Skeletal muscle satellite cell (primary cell): ENCODE results near the gene ZBTB44.
"Not testable (repeated sequence)": the region's sequence is repeated elsewhere in the genome, so short reads cannot be mapped to it uniquely, and the experiment has no call there.

Experiments
- H3K27me3 ChIP-seq: 2 replicates; pipeline ENCODE4 v1.7.0; 2013; ENCODE audit warnings: low read length; ENCODE audit not compliant: control insufficient read depth, insufficient read depth
- H3K36me3 ChIP-seq: 2 replicates; pipeline ENCODE4 v1.7.0; 2013; ENCODE audit warnings: mild to moderate bottlenecking, control low read depth, low read length; ENCODE audit not compliant: insufficient read depth
- H3K4me1 ChIP-seq: 2 replicates; pipeline ENCODE4 v1.7.0; 2013; ENCODE audit warnings: low read length; ENCODE audit not compliant: control insufficient read depth, insufficient read depth
- H3K4me2 ChIP-seq: 2 replicates; pipeline ENCODE4 v1.7.0; 2013; ENCODE audit warnings: mild to moderate bottlenecking, low read length
- H3K4me3 ChIP-seq: 2 replicates; pipeline ENCODE4 v1.7.0; 2013; ENCODE audit warnings: low read length
- H3K9ac ChIP-seq: 2 replicates; pipeline ENCODE4 v1.7.0; 2013; ENCODE audit warnings: mild to moderate bottlenecking, low read depth, low read length, moderate library complexity
- H3K9me3 ChIP-seq: replicated peaks from 2 replicates; pipeline ENCODE4 v1.7.0; 2013; ENCODE audit warnings: mild to moderate bottlenecking, control low read depth, low read length

The ZBTB44 gene

DNA sequence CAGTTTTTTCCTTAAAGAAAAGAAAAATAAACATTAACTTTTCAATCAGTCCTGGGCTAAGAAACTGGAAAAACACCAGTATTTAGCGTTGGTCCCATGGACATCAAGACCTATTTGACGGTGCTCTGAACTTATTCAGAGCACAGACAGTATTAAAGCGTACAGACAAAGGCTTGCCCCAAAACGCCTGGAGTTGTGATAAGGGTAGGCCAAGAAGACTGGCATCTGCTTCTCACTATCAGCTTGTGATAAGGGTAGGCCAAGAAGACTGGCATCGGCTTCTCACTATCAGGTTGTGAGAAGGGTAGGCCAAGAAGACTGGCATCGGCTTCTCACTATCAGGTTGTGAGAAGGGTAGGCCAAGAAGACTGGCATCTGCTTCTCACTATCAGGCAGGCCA, 69.3 kb downstream of the ZBTB44 start:
- H3K27me3 ChIP-seq, H3K9ac ChIP-seq, H3K4me2 ChIP-seq, H3K4me3 ChIP-seq, H3K36me3 ChIP-seq, H3K4me1 ChIP-seq, H3K9me3 ChIP-seq: not testable (repeated sequence)

GRCh38 chr11:130244848-130245247, 69.9 kb downstream of the ZBTB44 start:
- H3K27me3 ChIP-seq: no peaks in the 10 kb centered on the region
- H3K4me2 ChIP-seq: no peak overlapping the region
- H3K9me3 ChIP-seq: no peaks in the 10 kb centered on the region
- H3K4me1 ChIP-seq: peaks cover 5% of the 10 kb centered on the region
- no peaks in the 10 kb centered on the region for H3K36me3 ChIP-seq
- H3K4me3 ChIP-seq: no peak overlapping the region
- H3K9ac ChIP-seq: no peak overlapping the region

DNA sequence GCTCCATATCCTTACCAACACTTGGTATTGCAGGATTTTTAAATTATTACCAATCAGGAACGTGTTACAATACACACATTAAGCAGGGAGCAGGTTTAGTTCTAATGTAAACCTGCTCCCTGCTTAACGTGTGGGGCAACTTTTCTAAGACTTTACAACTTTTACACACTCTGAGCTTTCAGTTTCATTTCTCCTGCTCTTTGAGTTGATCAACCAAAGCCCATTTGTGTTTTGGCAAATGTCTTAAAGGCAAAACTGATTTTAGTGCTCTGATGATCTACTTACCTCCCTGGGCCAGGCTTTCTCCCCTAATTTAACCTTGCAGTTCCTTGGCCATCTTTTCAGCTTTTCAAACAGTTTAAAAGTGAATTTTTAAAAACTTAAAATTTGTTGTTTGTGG, 70.9 kb downstream of the ZBTB44 start:
- Histone ChIP-seq H3K4me2 (no peak overlapping the region), H3K4me3 (no peak overlapping the region), H3K4me1 (peaks cover 5% of the 10 kb centered on the region), H3K27me3 (no peaks in the 10 kb centered on the region), H3K9me3 (no peaks in the 10 kb centered on the region), H3K36me3 (no peaks in the 10 kb centered on the region), H3K9ac (no peak overlapping the region)

GRCh38 chr11:130241713-130242112, 73.0 kb downstream of the ZBTB44 start:
- Histone ChIP-seq H3K9me3 (no peaks in the 10 kb centered on the region), H3K4me1 (no peaks in the 10 kb centered on the region), H3K27me3 (no peaks in the 10 kb centered on the region), H3K36me3 (peaks cover 3% of the 10 kb centered on the region), H3K4me2 (no peak overlapping the region), H3K4me3 (no peak overlapping the region), H3K9ac (no peak overlapping the region)

DNA sequence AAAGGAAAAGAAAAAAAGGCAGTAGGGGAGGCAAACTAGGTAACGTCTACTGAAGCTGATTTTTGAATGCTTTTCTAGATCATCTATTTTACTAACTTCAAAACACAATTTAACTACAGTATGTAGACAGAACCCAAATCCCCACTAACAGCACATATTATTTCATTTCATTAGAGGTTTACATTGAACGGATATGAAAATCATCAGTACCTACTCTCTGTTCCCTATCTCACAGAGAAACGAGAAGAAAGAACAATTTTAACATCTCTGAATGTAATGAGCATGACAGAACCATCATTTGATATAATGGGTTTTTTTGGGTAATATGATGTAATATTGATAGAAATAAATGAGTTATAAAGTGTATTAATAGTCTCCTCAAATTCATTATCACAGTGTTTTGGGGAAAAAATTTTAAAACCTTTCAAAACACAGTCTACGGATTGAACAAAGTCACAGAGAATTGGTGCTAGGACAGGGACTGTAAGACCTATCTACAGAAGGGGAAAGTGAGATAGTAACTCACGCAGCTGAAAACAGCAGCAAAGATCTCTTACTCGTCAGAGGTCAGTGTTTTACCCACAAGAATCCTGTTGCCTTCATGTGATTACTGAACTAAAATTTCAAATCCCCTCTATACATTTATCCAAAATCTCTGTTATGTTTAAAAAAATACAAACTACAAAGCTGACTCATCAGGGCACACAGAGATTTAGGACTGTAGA, 77.3 kb downstream of the ZBTB44 start:
- no peaks in the 10 kb centered on the region for H3K27me3 ChIP-seq
- no peak overlapping the region for H3K9ac ChIP-seq
- H3K4me3 ChIP-seq: no peak overlapping the region
- H3K4me1 ChIP-seq: no peaks in the 10 kb centered on the region
- no peaks in the 10 kb centered on the region for H3K9me3 ChIP-seq
- H3K4me2 ChIP-seq: no peak overlapping the region
- H3K36me3 ChIP-seq: peaks cover 3% of the 10 kb centered on the region

DNA sequence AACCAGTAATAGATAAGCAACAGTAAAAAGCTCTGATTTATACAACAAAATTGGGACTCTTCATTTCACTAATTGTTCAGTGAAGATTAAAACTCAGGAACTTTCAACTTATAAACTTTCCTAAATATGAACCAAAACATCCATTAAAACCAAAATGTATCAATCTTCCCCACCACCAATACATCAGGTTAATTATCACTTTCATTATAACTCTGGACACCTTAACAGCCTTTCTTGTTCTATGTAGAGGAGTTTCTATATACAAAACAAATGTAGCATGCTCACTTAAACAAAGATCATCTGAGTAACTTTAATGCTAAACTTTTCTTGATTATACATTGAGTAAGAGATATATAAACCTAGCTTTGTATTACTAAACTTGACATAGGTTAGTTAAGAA, 80.4 kb downstream of the ZBTB44 start:
- Histone ChIP-seq H3K36me3 (peaks cover 3% of the 10 kb centered on the region), H3K4me3 (no peak overlapping the region), H3K4me2 (no peak overlapping the region), H3K4me1 (no peaks in the 10 kb centered on the region), H3K9me3 (no peaks in the 10 kb centered on the region), H3K9ac (no peak overlapping the region), H3K27me3 (no peaks in the 10 kb centered on the region)

- not testable (repeated sequence) for H3K4me1 ChIP-seq, H3K36me3 ChIP-seq, H3K27me3 ChIP-seq, H3K9me3 ChIP-seq, H3K9ac ChIP-seq, H3K4me2 ChIP-seq, H3K4me3 ChIP-seq
Measured at GRCh38 chr11:130233888-130234287, 80.8 kb downstream of the ZBTB44 start.

GRCh38 chr11:130233486-130233885, 81.2 kb downstream of the ZBTB44 start:
- not testable (repeated sequence) for H3K9me3 ChIP-seq, H3K4me3 ChIP-seq, H3K4me2 ChIP-seq, H3K9ac ChIP-seq, H3K27me3 ChIP-seq, H3K36me3 ChIP-seq, H3K4me1 ChIP-seq

- Histone ChIP-seq H3K27me3 (no peaks in the 10 kb centered on the region), H3K4me2 (no peak overlapping the region), H3K36me3 (no peaks in the 10 kb centered on the region), H3K4me1 (no peaks in the 10 kb centered on the region), H3K9ac (no peak overlapping the region), H3K4me3 (no peak overlapping the region), H3K9me3 (no peaks in the 10 kb centered on the region)
Measured at GRCh38 chr11:130227373-130227772, 87.3 kb downstream of the ZBTB44 start.

- Histone ChIP-seq H3K27me3 (peaks cover 8% of the 10 kb centered on the region), H3K4me3 (no peak overlapping the region), H3K4me2 (no peak overlapping the region)
Measured at GRCh38 chr11:130223291-130223971, 91.3 kb downstream of the ZBTB44 start.

DNA sequence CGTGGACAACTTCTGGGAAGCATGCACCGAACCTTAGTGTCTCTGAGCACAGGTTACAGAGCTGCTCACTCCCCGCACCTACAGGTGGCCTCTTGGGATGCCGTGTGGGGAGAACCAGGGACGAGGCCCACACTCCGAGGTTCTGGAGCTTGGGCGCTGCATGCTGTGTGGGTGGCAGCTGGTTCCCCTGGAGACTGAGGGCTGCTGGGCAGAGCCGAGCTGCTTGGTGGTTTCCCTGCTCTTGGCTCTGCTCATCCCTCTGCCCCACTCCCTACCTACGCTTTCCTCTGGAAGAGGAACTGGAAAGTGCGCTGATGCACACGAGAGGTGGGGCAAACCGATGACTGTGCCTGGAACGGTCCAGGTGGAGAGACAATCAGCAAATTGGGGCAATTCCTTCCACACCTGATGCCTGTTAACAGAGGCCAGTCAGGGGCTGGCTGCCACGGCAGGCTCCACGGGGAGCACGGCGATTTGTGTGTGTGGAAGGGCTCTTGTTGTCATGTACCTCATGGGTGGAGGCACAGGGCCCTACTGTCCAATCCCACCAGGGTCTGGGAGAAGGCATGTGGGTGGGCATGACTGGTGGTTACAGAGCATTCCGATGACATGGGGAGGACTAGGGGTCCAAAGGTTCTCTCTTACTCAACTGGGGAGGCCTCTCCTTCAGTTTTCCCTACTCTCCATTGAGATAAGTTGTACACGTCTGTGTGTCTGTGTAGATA, 94.2 kb downstream of the ZBTB44 start:
- Histone ChIP-seq H3K4me2 (no peak overlapping the region), H3K4me3 (no peak overlapping the region), H3K27me3 (peaks cover 30% of the 10 kb centered on the region), H3K4me1 (no peaks in the 10 kb centered on the region), H3K9me3 (no peaks in the 10 kb centered on the region), H3K9ac (no peak overlapping the region), H3K36me3 (no peaks in the 10 kb centered on the region)

More at GRCh38 chr11:130223291-130223971, 91.3 kb downstream of the ZBTB44 start:
- Histone ChIP-seq H3K9me3 (no peaks in the 10 kb centered on the region), H3K9ac (no peak overlapping the region), H3K36me3 (no peaks in the 10 kb centered on the region), H3K4me1 (no peaks in the 10 kb centered on the region)
